Measurements from ENCODE around the gene RAB27A. TPM values are rescaled to one million over a fixed set of nuclear protein-coding genes. Genes with fewer than 3 reads are reported as not detected.
"Not testable (repeated sequence)": the region's sequence is repeated elsewhere in the genome, so short reads cannot be mapped to it uniquely, and the experiment has no call there.

RAB27A gene
- total RNA-seq, 1 experiment from 2014 or later, result 12.3 TPM

GRCh38 chr15:55255714-55256113 is 33.9 kb downstream of the RAB27A start:
- ChIA-PET CTCF (no interaction called here), POLR2A (ENCODE audit: unreplicated experiment) (no interaction called here)
- H3K4me2 ChIP-seq, result no peak overlapping the region
- BruUV-seq (replicated peaks), result no TSS peak
- no peaks in the 10 kb centered on the region for H3K79me2 ChIP-seq (ENCODE audit: low read depth)
- no peak overlapping the region for H2AFZ ChIP-seq
- no peaks in the 10 kb centered on the region for H3K4me1 ChIP-seq (replicated peaks; ENCODE audit: insufficient read depth)
- no peaks in the 10 kb centered on the region for H3K9me3 ChIP-seq (ENCODE audit: insufficient read depth, low read depth)
- DNase-seq, result no peak
- H3F3A ChIP-seq (ENCODE audit: insufficient read depth, low read depth), result 0 out of 2 replicates have a peak, but pooled peaks cover 4% of the 10 kb centered on the region
- no peaks in the 10 kb centered on the region for H3K27me3 ChIP-seq (ENCODE audit: insufficient read depth, low read depth)
- no peaks in the 10 kb centered on the region for H3K9me2 ChIP-seq (ENCODE audit: insufficient read depth)
- H3K36me3 ChIP-seq (ENCODE audit: low read depth), result no peaks in the 10 kb centered on the region
- H3K27ac ChIP-seq, result no peak overlapping the region
- TF ChIP-seq CTCF (conservative IDR thresholded peaks at IDR 0.05), result no peak
- no peak for TF ChIP-seq EZH2 (IDR thresholded peaks at IDR 0.05; ENCODE audit: low read depth)
- no peaks in the 10 kb centered on the region for H4K20me1 ChIP-seq (ENCODE audit: insufficient read depth)
- no peak overlapping the region for H3K4me3 ChIP-seq
- intact Hi-C loops (cut with micrococcal nuclease; ENCODE audit: unreplicated experiment), result no loop called here

DNA sequence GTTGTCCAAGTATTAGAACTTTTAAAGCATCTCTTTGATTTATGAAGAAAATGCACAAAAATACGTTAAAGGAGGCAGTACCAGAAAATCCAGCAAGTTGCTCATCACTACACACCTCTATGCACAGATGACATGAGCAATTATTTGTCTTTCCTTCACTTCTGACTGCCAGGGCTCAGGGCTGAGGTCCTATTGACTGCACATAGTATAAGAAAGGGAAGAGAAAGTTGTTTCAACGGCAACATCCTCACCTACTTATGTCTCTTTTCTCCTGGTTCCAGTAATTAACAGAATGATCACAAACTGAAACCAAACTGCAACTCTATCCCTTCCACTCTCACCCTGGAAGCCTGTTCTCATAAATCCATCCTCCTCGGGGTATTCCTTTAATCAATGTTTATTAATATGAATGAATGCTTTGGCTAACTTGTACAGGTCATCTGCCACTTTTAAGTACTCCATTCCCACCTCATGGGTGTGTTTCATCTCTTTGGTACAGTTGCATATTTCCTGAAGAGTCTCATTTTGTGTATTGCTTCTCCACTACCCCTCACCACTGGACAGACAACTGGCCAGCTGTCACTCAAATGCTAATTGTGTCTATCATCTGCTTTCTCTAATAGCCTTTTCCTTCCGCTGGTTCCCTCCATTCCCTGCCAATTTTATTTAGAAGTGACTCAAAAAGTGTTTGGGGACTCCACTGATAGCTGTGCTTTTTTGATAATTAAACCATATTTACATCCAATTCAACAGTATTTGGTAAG is 34.5 kb downstream of the RAB27A start:
- Histone ChIP-seq H2AFZ (no peak overlapping the region), H3K4me1 (replicated peaks; ENCODE audit: insufficient read depth) (no peaks in the 10 kb centered on the region; the same call in 1 of the 2 replicates), H3K9me3 (ENCODE audit: insufficient read depth, low read depth) (no peaks in the 10 kb centered on the region), H3K27ac (no peak overlapping the region), H3K9me2 (ENCODE audit: insufficient read depth) (no peaks in the 10 kb centered on the region), H3F3A (ENCODE audit: insufficient read depth, low read depth) (0 out of 2 replicates have a peak, but pooled peaks cover 4% of the 10 kb centered on the region), H3K4me3 (no peak overlapping the region), H3K36me3 (ENCODE audit: low read depth) (no peaks in the 10 kb centered on the region), H4K20me1 (ENCODE audit: insufficient read depth) (no peaks in the 10 kb centered on the region), H3K4me2 (no peak overlapping the region), H3K27me3 (ENCODE audit: insufficient read depth, low read depth) (no peaks in the 10 kb centered on the region), H3K79me2 (ENCODE audit: low read depth) (no peaks in the 10 kb centered on the region)
- intact Hi-C loops (cut with micrococcal nuclease; ENCODE audit: unreplicated experiment), result no loop called here
- ChIA-PET CTCF (no interaction called here), POLR2A (ENCODE audit: unreplicated experiment) (no interaction called here)
- TF ChIP-seq EZH2 (IDR thresholded peaks at IDR 0.05; ENCODE audit: low read depth), result no peak
- TF ChIP-seq CTCF (conservative IDR thresholded peaks at IDR 0.05), result no peak
- no TSS peak for BruUV-seq (replicated peaks)
- no peak for DNase-seq

DNA sequence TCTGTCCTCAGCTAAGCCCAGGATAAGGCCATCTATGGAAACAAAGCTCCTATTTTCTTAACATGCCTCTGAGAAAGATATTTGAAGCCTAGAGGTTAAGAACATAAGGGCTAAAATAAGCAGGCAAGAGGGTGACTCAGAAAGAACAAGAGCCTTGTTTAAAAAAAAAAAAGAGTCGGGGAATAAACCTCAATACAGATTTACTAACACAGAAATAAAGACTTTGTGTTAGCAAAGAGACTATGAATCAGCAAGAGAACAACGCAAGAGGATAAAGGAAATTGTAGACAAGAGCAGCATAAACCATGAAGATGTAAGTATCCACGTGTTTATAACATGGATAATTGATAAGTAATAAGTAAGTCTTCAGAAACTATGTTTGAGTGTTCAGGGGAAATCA is 36.0 kb downstream of the RAB27A start:
- peak overlapping the region; percentile 37; the same call in 1 of the 2 replicates for H3K27ac ChIP-seq
- H3K4me3 ChIP-seq, result no peak overlapping the region
- no peaks in the 10 kb centered on the region for H3K79me2 ChIP-seq (ENCODE audit: low read depth)
- 0 out of 2 replicates have a peak, but pooled peaks cover 4% of the 10 kb centered on the region for H3F3A ChIP-seq (ENCODE audit: insufficient read depth, low read depth)
- intact Hi-C loops (cut with micrococcal nuclease; ENCODE audit: unreplicated experiment), result no loop called here
- peak in 1 of 2 experiments; percentile 37 for DNase-seq
- BruUV-seq (replicated peaks), result no TSS peak
- ChIA-PET POLR2A (ENCODE audit: unreplicated experiment) (no interaction called here), CTCF (no interaction called here)
- H3K36me3 ChIP-seq (ENCODE audit: low read depth), result no peaks in the 10 kb centered on the region
- no peaks in the 10 kb centered on the region for H3K9me3 ChIP-seq (ENCODE audit: insufficient read depth, low read depth)
- H3K9me2 ChIP-seq (ENCODE audit: insufficient read depth), result no peaks in the 10 kb centered on the region
- no peaks in the 10 kb centered on the region for H4K20me1 ChIP-seq (ENCODE audit: insufficient read depth)
- TF ChIP-seq CTCF (conservative IDR thresholded peaks at IDR 0.05), result no peak
- TF ChIP-seq EZH2 (IDR thresholded peaks at IDR 0.05; ENCODE audit: low read depth), result no peak
- H3K4me2 ChIP-seq, result no peak overlapping the region
- no peaks in the 10 kb centered on the region; the same call in 1 of the 2 replicates for H3K4me1 ChIP-seq (replicated peaks; ENCODE audit: insufficient read depth)
- no peak overlapping the region for H2AFZ ChIP-seq
- H3K27me3 ChIP-seq (ENCODE audit: insufficient read depth, low read depth), result no peaks in the 10 kb centered on the region

GRCh38 chr15:55252201-55252600 is 37.4 kb downstream of the RAB27A start:
- H3K27me3 ChIP-seq (ENCODE audit: insufficient read depth, low read depth); BruUV-seq (replicated peaks); H3K4me2 ChIP-seq; DNase-seq; H4K20me1 ChIP-seq (ENCODE audit: insufficient read depth); CTCF ChIA-PET; H3K9me2 ChIP-seq (ENCODE audit: insufficient read depth); H3K79me2 ChIP-seq (ENCODE audit: low read depth); H3K9me3 ChIP-seq (ENCODE audit: insufficient read depth, low read depth); H3F3A ChIP-seq (ENCODE audit: insufficient read depth, low read depth); H3K27ac ChIP-seq; H3K36me3 ChIP-seq (ENCODE audit: low read depth); POLR2A ChIA-PET (ENCODE audit: unreplicated experiment); H3K4me3 ChIP-seq; H2AFZ ChIP-seq; H3K4me1 ChIP-seq (replicated peaks; ENCODE audit: insufficient read depth); intact Hi-C loops (cut with micrococcal nuclease; ENCODE audit: unreplicated experiment): not testable (repeated sequence)

Data from PC-9 (cell line).